Activated CD8-positive, alpha-beta T cell treated with anti-CD3 and anti-CD28 coated beads for 36 hours (primary cell): ENCODE results near the gene RNF144A. TPM values are rescaled to one million over a fixed set of nuclear protein-coding genes. Genes with fewer than 3 reads are reported as not detected.

Experiments used
- ATAC-seq: fragments of 200-7000 bp; cut with Tn5 transposase; one replicate; pipeline ENCODE4 v1.10.0; 2021; ENCODE audit warnings: mild to moderate bottlenecking, moderate library complexity
- CTCF ChIA-PET: fragments of 350-600 bp; sonication (Branson Sonifier 250); formaldehyde crosslinking; loops from one replicate; lab custom pipeline; 2021; ENCODE audit warnings: antibody characterized with exemption; lab: Charles Lee
- POLR2A ChIA-PET: fragments of 350-600 bp; sonication (Branson Sonifier 250); formaldehyde crosslinking; loops from one replicate; lab custom pipeline; 2021; ENCODE audit warnings: antibody characterized with exemption; lab: Charles Lee
- DNase-seq: peaks from one replicate; pipeline ENCODE4 v3.0.0-alpha.2; 2020
- H3K27ac Mint-ChIP-seq: one replicate; pipeline ENCODE4 v1.8.0; 2021; ENCODE audit warnings: mild to moderate bottlenecking, mixed read lengths
- H3K27me3 Mint-ChIP-seq: one replicate; pipeline ENCODE4 v1.8.0; 2021; ENCODE audit warnings: mixed read lengths
- H3K36me3 Mint-ChIP-seq: one replicate; pipeline ENCODE4 v1.8.0; 2021; ENCODE audit warnings: low read depth, mixed read lengths
- H3K4me1 Mint-ChIP-seq: one replicate; pipeline ENCODE4 v1.8.0; 2021; ENCODE audit warnings: low read depth, mixed read lengths
- H3K4me3 Mint-ChIP-seq: one replicate; pipeline ENCODE4 v1.8.0; 2021; ENCODE audit warnings: mild to moderate bottlenecking, moderate library complexity, mixed read lengths
- H3K9me3 Mint-ChIP-seq: one replicate; pipeline ENCODE4 v1.8.0; 2021; ENCODE audit warnings: mixed read lengths
- intact Hi-C: fragments of 100-400 bp; cut with micrococcal nuclease; formaldehyde crosslinking; loops from one replicate; pipeline ENCODE4 v1.10.0; 2022
- total RNA-seq, 2 experiments: library from RNA; stranded (reverse); gene quantifications; one replicate each; pipeline ENCODE4 v1.2.3, GENCODE V29; 2021
- TF ChIP-seq, protein P1 (sequence below): fragments of 200-600 bp; IDR thresholded peaks from one replicate; pipeline ENCODE4 v1.8.0; 2022; ENCODE audit warnings: antibody characterized with exemption, mild to moderate bottlenecking

RNF144A gene
- total RNA-seq, 2 experiments from 2014 or later, result 32.6 to 36.5 TPM

DNA sequence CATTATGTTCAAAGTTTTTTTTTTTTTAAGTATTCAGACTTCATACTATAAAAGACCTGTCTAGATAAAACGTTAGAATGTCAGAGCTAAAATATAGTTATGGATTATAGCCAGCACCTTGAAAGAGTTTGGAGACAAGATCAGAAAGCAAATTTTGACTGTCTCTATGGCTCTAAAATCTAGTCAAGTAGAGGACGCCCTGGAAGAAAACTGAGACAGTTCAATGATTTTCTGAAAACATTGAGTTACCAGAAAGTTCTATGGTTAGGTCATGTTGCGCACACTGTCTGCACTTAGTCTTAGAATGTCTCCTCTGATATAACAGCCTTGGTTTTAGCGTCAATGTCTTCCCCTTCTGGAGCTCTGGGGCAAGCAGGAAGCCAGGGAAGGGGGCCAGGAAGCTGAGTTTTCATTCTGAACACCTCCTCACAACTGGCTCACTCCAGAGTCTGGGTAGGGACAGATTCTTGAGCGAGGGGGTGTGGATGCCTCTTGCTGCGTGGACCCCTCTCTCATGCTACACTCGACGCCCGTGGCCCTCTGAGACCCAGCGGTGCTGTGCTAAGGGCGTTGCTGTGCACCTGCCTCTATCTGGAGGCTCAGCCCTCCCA is 99.5 kb downstream of the RNF144A start:
- Mint-ChIP-seq H3K4me3 (no peak overlapping the region), H3K27ac (no peak overlapping the region), H3K9me3 (no peaks in the 10 kb centered on the region), H3K4me1 (peaks cover 14% of the 10 kb centered on the region), H3K27me3 (no peaks in the 10 kb centered on the region), H3K36me3 (peaks cover 20% of the 10 kb centered on the region)
- TF ChIP-seq, protein P1, sequence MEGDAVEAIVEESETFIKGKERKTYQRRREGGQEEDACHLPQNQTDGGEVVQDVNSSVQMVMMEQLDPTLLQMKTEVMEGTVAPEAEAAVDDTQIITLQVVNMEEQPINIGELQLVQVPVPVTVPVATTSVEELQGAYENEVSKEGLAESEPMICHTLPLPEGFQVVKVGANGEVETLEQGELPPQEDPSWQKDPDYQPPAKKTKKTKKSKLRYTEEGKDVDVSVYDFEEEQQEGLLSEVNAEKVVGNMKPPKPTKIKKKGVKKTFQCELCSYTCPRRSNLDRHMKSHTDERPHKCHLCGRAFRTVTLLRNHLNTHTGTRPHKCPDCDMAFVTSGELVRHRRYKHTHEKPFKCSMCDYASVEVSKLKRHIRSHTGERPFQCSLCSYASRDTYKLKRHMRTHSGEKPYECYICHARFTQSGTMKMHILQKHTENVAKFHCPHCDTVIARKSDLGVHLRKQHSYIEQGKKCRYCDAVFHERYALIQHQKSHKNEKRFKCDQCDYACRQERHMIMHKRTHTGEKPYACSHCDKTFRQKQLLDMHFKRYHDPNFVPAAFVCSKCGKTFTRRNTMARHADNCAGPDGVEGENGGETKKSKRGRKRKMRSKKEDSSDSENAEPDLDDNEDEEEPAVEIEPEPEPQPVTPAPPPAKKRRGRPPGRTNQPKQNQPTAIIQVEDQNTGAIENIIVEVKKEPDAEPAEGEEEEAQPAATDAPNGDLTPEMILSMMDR, result no peak
- no peak for DNase-seq
- intact Hi-C loops, result no loop called here
- no peak for ATAC-seq
- ChIA-PET POLR2A (no interaction called here), CTCF (interaction anchor here (1.2 kb wide), 1 partner anchor 67 kb away, joined by 3 read pairs; no protein-coding TSS in a partner anchor)

- peaks cover 14% of the 10 kb centered on the region for H3K4me1 Mint-ChIP-seq
- intact Hi-C loops, result no loop called here
- no peak overlapping the region for H3K4me3 Mint-ChIP-seq
- peaks cover 22% of the 10 kb centered on the region for H3K36me3 Mint-ChIP-seq
- CTCF ChIA-PET, result interaction anchor here (1.3 kb wide), 1 partner anchor 27 kb away, joined by 3 read pairs; no protein-coding TSS in a partner anchor
- H3K27me3 Mint-ChIP-seq, result no peaks in the 10 kb centered on the region
- POLR2A ChIA-PET, result no interaction called here
- TF ChIP-seq, protein P1, result no peak
- ATAC-seq (no peak), DNase-seq (no peak)
- H3K9me3 Mint-ChIP-seq, result no peaks in the 10 kb centered on the region
- no peak overlapping the region for H3K27ac Mint-ChIP-seq
Measured at GRCh38 chr2:7017671-7018281, 100.6 kb downstream of the RNF144A start.

DNA sequence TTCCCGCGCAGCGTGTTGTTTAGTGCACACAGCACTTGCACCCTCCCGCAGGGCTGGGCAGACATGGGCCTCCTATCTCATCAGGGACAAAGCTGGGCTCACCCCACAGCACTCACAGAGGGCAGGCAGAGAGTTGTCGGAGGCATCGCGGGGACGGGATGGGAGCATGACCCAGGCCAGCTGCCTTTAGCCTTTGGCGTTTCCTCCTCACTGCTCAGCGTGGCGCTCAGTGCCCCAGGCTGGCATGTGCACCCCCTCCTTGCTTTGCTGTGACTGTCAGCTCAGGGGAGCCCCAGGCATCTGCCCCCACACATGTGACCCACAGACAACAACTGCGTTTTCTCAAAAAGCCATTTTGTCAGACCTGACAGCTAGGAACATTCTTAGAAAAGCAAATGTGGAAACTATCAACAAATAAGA is 101.1 kb downstream of the RNF144A start:
- POLR2A ChIA-PET, result no interaction called here
- intact Hi-C loops, result no loop called here
- TF ChIP-seq, protein P1, result no peak
- peaks cover 14% of the 10 kb centered on the region for H3K4me1 Mint-ChIP-seq
- no peak overlapping the region for H3K27ac Mint-ChIP-seq
- H3K4me3 Mint-ChIP-seq, result no peak overlapping the region
- H3K9me3 Mint-ChIP-seq, result no peaks in the 10 kb centered on the region
- no peak for DNase-seq
- H3K27me3 Mint-ChIP-seq, result no peaks in the 10 kb centered on the region
- CTCF ChIA-PET, result interaction anchor here (1.3 kb wide), 1 partner anchor 26 kb away, joined by 3 read pairs; no protein-coding TSS in a partner anchor
- H3K36me3 Mint-ChIP-seq, result peaks cover 22% of the 10 kb centered on the region
- no peak for ATAC-seq

DNA sequence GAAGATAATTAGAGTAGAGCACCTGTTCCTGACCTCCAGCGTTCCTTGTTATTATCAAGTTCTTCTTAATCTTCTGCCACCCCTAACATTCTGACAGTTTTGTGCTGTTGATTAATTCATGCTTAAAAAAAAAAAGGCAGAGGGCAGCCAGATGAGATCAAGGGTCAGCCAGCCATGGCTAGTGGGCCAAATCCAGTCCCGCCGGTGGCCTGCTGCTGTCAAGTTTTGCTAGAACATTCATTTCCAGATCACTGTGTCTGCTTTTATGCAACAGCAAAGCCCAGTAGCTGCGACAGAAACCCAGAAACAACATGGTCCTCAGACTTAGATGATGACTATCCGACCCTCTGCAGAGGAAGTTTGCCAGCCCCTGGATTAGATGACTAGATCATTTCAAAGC is 101.6 kb downstream of the RNF144A start:
- Mint-ChIP-seq H3K4me3 (no peak overlapping the region), H3K36me3 (peaks cover 25% of the 10 kb centered on the region), H3K9me3 (no peaks in the 10 kb centered on the region), H3K27ac (no peak overlapping the region), H3K4me1 (peaks cover 10% of the 10 kb centered on the region), H3K27me3 (no peaks in the 10 kb centered on the region)
- ATAC-seq (no peak), DNase-seq (no peak)
- TF ChIP-seq, protein P1, result no peak
- ChIA-PET CTCF (no interaction called here), POLR2A (no interaction called here)
- intact Hi-C loops, result no loop called here

DNA sequence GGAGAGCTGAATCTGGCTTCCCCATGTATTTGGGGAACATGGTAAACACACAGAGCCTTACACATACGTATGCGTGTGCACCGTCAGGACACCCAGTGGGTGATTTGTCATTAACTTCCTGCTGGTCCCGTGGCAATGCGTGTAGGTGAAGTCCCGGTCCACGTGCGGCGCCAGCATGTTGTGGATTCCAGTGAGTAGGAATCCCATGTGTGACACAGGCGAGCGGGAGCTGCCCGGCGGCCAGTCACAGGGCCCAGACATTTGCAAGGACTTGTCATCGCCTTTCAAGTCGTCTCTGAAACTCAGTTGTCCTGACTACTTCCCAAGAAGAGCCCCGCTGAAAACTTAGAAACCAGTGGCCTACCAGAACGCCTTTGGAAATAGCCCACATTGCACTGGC is 102.0 kb downstream of the RNF144A start:
- Mint-ChIP-seq H3K36me3 (peaks cover 27% of the 10 kb centered on the region), H3K27ac (peak overlapping the region; percentile 30), H3K4me1 (peaks cover 5% of the 10 kb centered on the region), H3K4me3 (no peak overlapping the region), H3K27me3 (no peaks in the 10 kb centered on the region), H3K9me3 (no peaks in the 10 kb centered on the region)
- intact Hi-C loops, result no loop called here
- CTCF ChIA-PET, result no interaction called here
- no peak for DNase-seq
- no peak for ATAC-seq
- TF ChIP-seq, protein P1, result no peak
- POLR2A ChIA-PET, result no interaction called here
